ENCODE measurements around the gene ADAM30. TPM values are rescaled to one million over a fixed set of nuclear protein-coding genes. Genes with fewer than 3 reads are reported as not detected.

ADAM30 gene
- total RNA-seq, 1 donor from 2014 or later, result not detected

- no peak overlapping the region for H3K4me3 Mint-ChIP-seq
- no peak for ATAC-seq (ENCODE audit: low read depth)
- H3K27ac Mint-ChIP-seq, result no peak overlapping the region
- TF ChIP-seq CTCF (IDR thresholded peaks at IDR 0.05), result no peak
- intact Hi-C loops (cut with micrococcal nuclease), result no loop called here
- H3K4me1 Mint-ChIP-seq, result peaks cover 4% of the 10 kb centered on the region
- H3K36me3 Mint-ChIP-seq (ENCODE audit: low read depth), result no peaks in the 10 kb centered on the region
- ChIA-PET POLR2A (no interaction called here), CTCF (no interaction called here)
- H3K27me3 Mint-ChIP-seq, result peaks cover 13% of the 10 kb centered on the region
- DNase-seq, result no peak
- no peaks in the 10 kb centered on the region for H3K9me3 Mint-ChIP-seq
These were observed 28.1 kb downstream of the ADAM30 start for GRCh38 chr1:119868176-119868575.

GRCh38 chr1:119866451-119866850 lies 29.9 kb downstream of the ADAM30 start:
- CTCF ChIA-PET, result no interaction called here
- no peak for ATAC-seq (ENCODE audit: low read depth)
- no peak for TF ChIP-seq CTCF (IDR thresholded peaks at IDR 0.05)
- intact Hi-C loops (cut with micrococcal nuclease), result no loop called here
- H3K36me3 Mint-ChIP-seq (ENCODE audit: low read depth), result no peaks in the 10 kb centered on the region
- H3K27ac Mint-ChIP-seq, result no peak overlapping the region
- no peak overlapping the region for H3K4me3 Mint-ChIP-seq
- peaks cover 12% of the 10 kb centered on the region for H3K27me3 Mint-ChIP-seq
- no peaks in the 10 kb centered on the region for H3K9me3 Mint-ChIP-seq
- no peak for DNase-seq
- POLR2A ChIA-PET, result no interaction called here
- H3K4me1 Mint-ChIP-seq, result peaks cover 4% of the 10 kb centered on the region

DNA sequence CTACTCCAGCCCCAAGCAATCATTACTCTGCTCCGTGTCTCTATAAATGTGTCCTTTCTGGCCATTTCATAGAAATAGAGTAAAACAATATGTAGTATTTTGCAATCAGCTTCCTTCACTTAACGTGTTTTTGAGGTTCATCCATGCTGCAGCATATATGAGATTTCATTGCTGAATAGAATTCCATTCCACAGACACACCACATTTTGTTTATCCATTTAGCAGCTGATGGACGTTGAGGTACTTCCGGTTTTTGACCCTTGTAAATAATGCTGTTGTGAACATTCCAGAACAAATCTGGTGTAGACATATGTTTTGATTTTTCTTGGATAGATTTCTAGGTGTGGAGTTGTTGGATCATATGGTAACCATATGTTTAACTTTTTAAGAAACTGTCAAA lies 30.7 kb downstream of the ADAM30 start:
- Mint-ChIP-seq H3K4me3 (no peak overlapping the region), H3K9me3 (no peaks in the 10 kb centered on the region), H3K36me3 (ENCODE audit: low read depth) (no peaks in the 10 kb centered on the region), H3K27ac (no peak overlapping the region), H3K4me1 (no peaks in the 10 kb centered on the region), H3K27me3 (peaks cover 9% of the 10 kb centered on the region)
- no peak for TF ChIP-seq CTCF (IDR thresholded peaks at IDR 0.05)
- DNase-seq (no peak), ATAC-seq (ENCODE audit: low read depth) (no peak)
- intact Hi-C loops (cut with micrococcal nuclease), result no loop called here
- CTCF ChIA-PET, result no interaction called here
- POLR2A ChIA-PET, result no interaction called here

- peaks cover 16% of the 10 kb centered on the region for H3K27me3 Mint-ChIP-seq
These were observed 34.0 kb downstream of the ADAM30 start for GRCh38 chr1:119862276-119862675.

DNA sequence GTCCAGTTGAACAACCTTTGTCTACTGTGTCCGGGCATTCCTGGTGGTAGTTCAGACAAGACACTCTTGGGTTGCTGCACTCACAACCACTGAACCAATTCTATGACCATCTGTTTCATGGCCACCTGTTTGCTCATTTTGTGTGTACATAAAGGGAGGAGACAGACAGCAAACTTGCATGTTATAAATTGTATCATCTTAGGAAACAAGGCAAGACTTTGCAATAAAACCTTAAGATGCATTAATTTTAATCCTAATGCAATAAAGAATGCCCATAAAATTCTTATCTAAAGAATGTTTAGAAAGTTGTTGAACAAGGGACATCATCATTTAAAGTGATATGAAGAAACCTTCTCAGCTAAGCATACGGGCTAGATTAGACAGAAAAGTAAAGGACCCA lies 34.8 kb downstream of the ADAM30 start:
- CTCF ChIA-PET, result no interaction called here
- no peak for TF ChIP-seq CTCF (IDR thresholded peaks at IDR 0.05)
- intact Hi-C loops (cut with micrococcal nuclease), result no loop called here

More at GRCh38 chr1:119862276-119862675, 34.0 kb downstream of the ADAM30 start:
- Mint-ChIP-seq H3K9me3 (no peaks in the 10 kb centered on the region), H3K36me3 (ENCODE audit: low read depth) (no peaks in the 10 kb centered on the region), H3K4me1 (no peaks in the 10 kb centered on the region), H3K27ac (no peak overlapping the region), H3K4me3 (no peak overlapping the region)
- no peak for TF ChIP-seq CTCF (IDR thresholded peaks at IDR 0.05)
- CTCF ChIA-PET, result no interaction called here
- ATAC-seq (ENCODE audit: low read depth) (no peak), DNase-seq (no peak)
- intact Hi-C loops (cut with micrococcal nuclease), result no loop called here
- POLR2A ChIA-PET, result no interaction called here

More for the DNA sequence above, 34.8 kb downstream of the ADAM30 start:
- Mint-ChIP-seq H3K36me3 (ENCODE audit: low read depth) (no peaks in the 10 kb centered on the region), H3K4me3 (no peak overlapping the region), H3K9me3 (no peaks in the 10 kb centered on the region), H3K4me1 (no peaks in the 10 kb centered on the region), H3K27ac (no peak overlapping the region), H3K27me3 (peaks cover 16% of the 10 kb centered on the region)
- POLR2A ChIA-PET, result no interaction called here
- DNase-seq, result no peak
- no peak for ATAC-seq (ENCODE audit: low read depth)

Data from activated B cell treated with CpG ODN at 0.5 μM for 24 hours (primary cell).